NCI-H2107 (cell line): ENCODE measurements around the gene LRRC8E.

ENCODE experiments used
- DNase-seq: peaks from one replicate; lab custom pipeline; 2025; lab: John Stamatoyannopoulos, UW

Gene LRRC8E

GRCh38 chr19:7932276-7932929 lies 44.1 kb downstream of the LRRC8E start:
- no peak for DNase-seq

- DNase-seq: no peak
Measured at GRCh38 chr19:7932930-7933300, 44.6 kb downstream of the LRRC8E start.

GRCh38 chr19:7933411-7933810 lies 45.1 kb downstream of the LRRC8E start:
- DNase-seq: no peak

GRCh38 chr19:7933828-7934725 lies 45.8 kb downstream of the LRRC8E start:
- DNase-seq: no peak

GRCh38 chr19:7934766-7935165 lies 46.5 kb downstream of the LRRC8E start:
- DNase-seq: no peak

- no peak for DNase-seq
Measured at GRCh38 chr19:7940841-7941240, 52.5 kb downstream of the LRRC8E start.

- no peak for DNase-seq
Measured at GRCh38 chr19:7941895-7942596, 53.7 kb downstream of the LRRC8E start.

GRCh38 chr19:7942981-7943443 lies 54.7 kb downstream of the LRRC8E start:
- no peak for DNase-seq

- DNase-seq: peak; percentile 97
Measured at GRCh38 chr19:7943444-7944176, 55.3 kb downstream of the LRRC8E start, which contains the start of gene TIMM44. Gene TIMM44, minus strand, starts transcription at chr19:7943666. Its CDS starts 15 bp downstream, at chr19:7943651.

GRCh38 chr19:7944177-7944761 lies 56.0 kb downstream of the LRRC8E start:
- DNase-seq: peak; percentile 76

- no peak for DNase-seq
Measured at GRCh38 chr19:7947939-7948338, 59.6 kb downstream of the LRRC8E start.
